CD14-positive monocyte (primary cell): ENCODE measurements around the gene SPHKAP. TPM values are rescaled to one million over a fixed set of nuclear protein-coding genes. Genes with fewer than 3 reads are reported as not detected.

ENCODE experiments used
- DNase-seq, 3 donors: peaks; one replicate each; pipeline ENCODE4 v3.0.0-alpha.2; 2011 to 2022
- H2AFZ ChIP-seq: 2 replicates; pipeline ENCODE4 v1.6.0; 2012; ENCODE audit warnings: mild to moderate bottlenecking, low read depth, low read length, inconsistent platforms; ENCODE audit not compliant: insufficient read depth, poor library complexity, severe bottlenecking
- H3K27ac ChIP-seq, 2 donors: 1 replicate in 1 of 2; 2 replicates in 1 of 2; pipeline ENCODE4 v1.5.1; 2012 to 2013; ENCODE audit warnings: low read length in 2 of 2, control low read depth in 1 of 2, inconsistent platforms in 1 of 2, low read depth in 1 of 2, mild to moderate bottlenecking in 1 of 2
- H3K27me3 ChIP-seq, 2 donors: one replicate each; pipeline versions ENCODE4 v1.6.0 to v1.6.1; 2011 to 2013; ENCODE audit warnings: low read length in 2 of 2; ENCODE audit not compliant: control insufficient read depth in 2 of 2, insufficient read depth in 2 of 2
- H3K36me3 ChIP-seq, 2 donors: replicated peaks in 1 of 2; 1 replicate in 1 of 2; 2 replicates in 1 of 2; pipeline versions ENCODE4 v1.5.1 to v1.6.1; 2012 to 2013; ENCODE audit warnings: low read length in 2 of 2, control low read depth in 1 of 2, inconsistent platforms in 1 of 2, mild to moderate bottlenecking in 1 of 2; ENCODE audit not compliant: insufficient read depth in 2 of 2, control insufficient read depth in 1 of 2
- H3K4me1 ChIP-seq, 2 donors: 1 replicate in 1 of 2; 2 replicates in 1 of 2; pipeline versions ENCODE4 v1.5.1 to v1.6.1; 2012 to 2013; ENCODE audit warnings: low read length in 2 of 2, control low read depth in 1 of 2, inconsistent platforms in 1 of 2, mild to moderate bottlenecking in 1 of 2, moderate library complexity in 1 of 2; ENCODE audit not compliant: insufficient read depth in 2 of 2, control insufficient read depth in 1 of 2
- H3K4me2 ChIP-seq: replicated peaks from 2 replicates; pipeline ENCODE3; 2012; ENCODE audit warnings: low read length, moderate library complexity, mild to moderate bottlenecking; ENCODE audit not compliant: poor library complexity, severe bottlenecking; ENCODE audit errors: extremely low read depth
- H3K4me3 ChIP-seq, 3 experiments: fragments of 200-600 bp in 1 of 3; sonication (generic) in 1 of 3; replicated peaks in 1 of 3; 1 replicate in 2 of 3; 2 replicates in 1 of 3; pipeline ENCODE4 v1.5.1; 2011 to 2013; ENCODE audit warnings: low read length in 3 of 3, mild to moderate bottlenecking in 3 of 3, control low read depth in 2 of 3, low read depth in 2 of 3, inconsistent platforms in 1 of 3, moderate library complexity in 1 of 3
- H3K79me2 ChIP-seq: 2 replicates; pipeline ENCODE4 v1.6.0; 2012; ENCODE audit warnings: mild to moderate bottlenecking, control low read depth, inconsistent platforms, low read length, moderate library complexity; ENCODE audit not compliant: insufficient read depth
- H3K9ac ChIP-seq: 2 replicates; pipeline ENCODE4 v1.6.0; 2017; ENCODE audit warnings: low read length, mild to moderate bottlenecking; ENCODE audit not compliant: insufficient read depth, poor library complexity, severe bottlenecking
- H3K9me3 ChIP-seq, 2 donors: replicated peaks in 1 of 2; 1 replicate in 1 of 2; 2 replicates in 1 of 2; pipeline versions ENCODE4 v1.5.1 to v1.6.1; 2012 to 2013; ENCODE audit warnings: low read length in 2 of 2, control low read depth in 1 of 2; ENCODE audit not compliant: control insufficient read depth in 1 of 2, insufficient read depth in 1 of 2
- H4K20me1 ChIP-seq: 2 replicates; pipeline ENCODE4 v1.6.0; 2012; ENCODE audit warnings: mild to moderate bottlenecking, low read length, control low read depth, moderate library complexity; ENCODE audit not compliant: insufficient read depth
- H3K27ac Mint-ChIP-seq, 7 donors: one replicate each; pipeline ENCODE4 v1.8.0; 2020; ENCODE audit warnings: mild to moderate bottlenecking in 7 of 7, mixed read lengths in 7 of 7, moderate library complexity in 6 of 7, inconsistent platforms in 2 of 7
- H3K27me3 Mint-ChIP-seq, 3 donors: one replicate each; pipeline ENCODE4 v1.8.0; 2021 to 2022; ENCODE audit warnings: low read depth in 3 of 3, mild to moderate bottlenecking in 3 of 3, mixed read lengths in 3 of 3, moderate library complexity in 3 of 3, inconsistent platforms in 1 of 3
- H3K36me3 Mint-ChIP-seq, 2 donors: one replicate each; pipeline ENCODE4 v1.8.0; 2020; ENCODE audit warnings: mixed read lengths in 2 of 2, inconsistent platforms in 1 of 2, mild to moderate bottlenecking in 1 of 2
- H3K4me1 Mint-ChIP-seq: one replicate; pipeline ENCODE4 v1.8.0; 2020; ENCODE audit warnings: mild to moderate bottlenecking, mixed read lengths
- H3K4me3 Mint-ChIP-seq, 2 donors: one replicate each; pipeline ENCODE4 v1.8.0; 2020; ENCODE audit warnings: mild to moderate bottlenecking in 2 of 2, mixed read lengths in 2 of 2, moderate library complexity in 1 of 2
- H3K9me3 Mint-ChIP-seq, 7 donors: one replicate each; pipeline ENCODE4 v1.8.0; 2020 to 2022; ENCODE audit warnings: mixed read lengths in 7 of 7, mild to moderate bottlenecking in 6 of 7, moderate library complexity in 6 of 7, inconsistent platforms in 2 of 7
- CTCF ChIP-seq: fragments of 200-600 bp; IDR thresholded peaks from one replicate; pipeline ENCODE4 v1.8.0; 2022; ENCODE audit warnings: antibody characterized with exemption, mild to moderate bottlenecking
- WGBS: methylation state at CpG from one replicate; pipeline ENCODE4 v1.1.5; 2013; ENCODE audit warnings: missing lambda C conversion rate; ENCODE audit not compliant: insufficient coverage; 5-methylcytosine and 5-hydroxymethylcytosine counted together
- intact Hi-C, 2 donors: fragments of 100-400 bp; cut with micrococcal nuclease; formaldehyde crosslinking; loops; one replicate each; pipeline versions ENCODE4 v1.15.0 to v1.15.1; 2023
- polyA plus RNA-seq, 3 donors: library from polyadenylated mRNA; depleted of rRNA in 1 of 3; unstranded in 2 of 3; stranded (reverse) in 1 of 3; fragments of 300-500 nt in 2 of 3; fragments of >200 nt in 1 of 3; fragmentation: Illumina TruSeq in 2 of 3; gene quantifications; 1 replicate in 2 of 3; 2 replicates in 1 of 3; pipeline ENCODE4 v1.2.3, GENCODE V29; 2012 to 2021

SPHKAP gene
- polyA plus RNA-seq, 3 donors, result not detected

GRCh38 chr2:228167290-228167689, 14.2 kb downstream of the SPHKAP start:
- intact Hi-C loops, result no loop called here
- Mint-ChIP-seq H3K4me1 (no peaks in the 10 kb centered on the region), H3K36me3 (no peaks in the 10 kb centered on the region), H3K9me3 (peaks cover 0 to 4% (median 0%) of the 10 kb centered on the region in 7 donors), H3K27ac (no peak overlapping the region), H3K4me3 (no peak overlapping the region), H3K27me3 (peaks cover 0 to 2% (median 0%) of the 10 kb centered on the region in 3 donors)
- no peaks in the 10 kb centered on the region for H3K27me3 ChIP-seq
- TF ChIP-seq CTCF, result no peak
- no peaks in the 10 kb centered on the region for H3K79me2 ChIP-seq
- no peak overlapping the region for H2AFZ ChIP-seq
- peaks cover 0 to 5% of the 10 kb centered on the region in 2 donors for H3K9me3 ChIP-seq
- H3K4me3 ChIP-seq, result no peak overlapping the region
- no peaks in the 10 kb centered on the region for H3K4me1 ChIP-seq
- WGBS, result no CpG with 5 or more reads among the region's 4 CpGs
- no peak overlapping the region for H3K4me2 ChIP-seq
- H3K27ac ChIP-seq, result no peak overlapping the region
- no peaks in the 10 kb centered on the region for H3K36me3 ChIP-seq
- no peak for DNase-seq
- H3K9ac ChIP-seq, result no peak overlapping the region
- no peaks in the 10 kb centered on the region for H4K20me1 ChIP-seq

GRCh38 chr2:228164718-228165117, 16.8 kb downstream of the SPHKAP start:
- Histone ChIP-seq H3K27ac (no peak overlapping the region), H4K20me1 (no peaks in the 10 kb centered on the region), H3K79me2 (no peaks in the 10 kb centered on the region), H3K4me2 (no peak overlapping the region), H3K9me3 (peaks cover 5 to 8% of the 10 kb centered on the region in 2 donors), H3K36me3 (no peaks in the 10 kb centered on the region), H3K4me1 (no peaks in the 10 kb centered on the region), H3K9ac (no peak overlapping the region), H3K4me3 (no peak overlapping the region), H3K27me3 (no peaks in the 10 kb centered on the region), H2AFZ (no peak overlapping the region)
- DNase-seq, result no peak
- Mint-ChIP-seq H3K27ac (no peak overlapping the region), H3K27me3 (peaks cover 0 to 2% (median 0%) of the 10 kb centered on the region in 3 donors), H3K9me3 (peaks cover 0 to 8% (median 4%) of the 10 kb centered on the region in 7 donors), H3K36me3 (no peaks in the 10 kb centered on the region), H3K4me3 (no peak overlapping the region), H3K4me1 (no peaks in the 10 kb centered on the region)
- 87% methylated on average over 2 of the region's 3 CpGs for WGBS
- intact Hi-C loops, result no loop called here
- TF ChIP-seq CTCF, result no peak
